SK-N-SH treated with all-trans-retinoic acid at 6 μM for 48 hours (cell line): Measurements from ENCODE around the gene CASKIN1.
"Not testable (repeated sequence)": the region's sequence is repeated elsewhere in the genome, so short reads cannot be mapped to it uniquely, and the experiment has no call there.

ENCODE experiments used
- ARNTL ChIP-seq: fragments of 450-650 bp; formaldehyde crosslinking; IDR thresholded peaks from 2 replicates; pipeline ENCODE4 v1.5.0; 2020; ENCODE audit warnings: low read depth, mild to moderate bottlenecking, moderate library complexity, borderline replicate concordance
- CREB5 ChIP-seq: fragments of 250-450 bp; sonication (Bioruptor Pico); IDR thresholded peaks from 2 replicates; pipeline ENCODE4 v1.5.1; 2020; ENCODE audit warnings: low read depth, mild to moderate bottlenecking, moderate library complexity
- CSDC2 ChIP-seq: fragments of 250-450 bp; sonication (Bioruptor Pico); IDR thresholded peaks from 2 replicates; pipeline ENCODE4 v1.5.0; 2020; ENCODE audit warnings: mild to moderate bottlenecking, moderate library complexity
- ESRRG ChIP-seq: fragments of 250-450 bp; sonication (Bioruptor Pico); IDR thresholded peaks from 2 replicates; pipeline ENCODE4 v1.6.1; 2021; ENCODE audit warnings: mild to moderate bottlenecking
- GLIS3 ChIP-seq: fragments of 250-450 bp; sonication (Bioruptor Pico); IDR thresholded peaks from 2 replicates; pipeline ENCODE4 v1.5.0; 2020; ENCODE audit warnings: mild to moderate bottlenecking, moderate library complexity
- PATZ1 ChIP-seq: fragments of 250-450 bp; sonication (Bioruptor Pico); IDR thresholded peaks from 2 replicates; pipeline ENCODE4 v1.8.0; 2020; ENCODE audit warnings: mild to moderate bottlenecking, moderate library complexity, borderline replicate concordance
- POU6F1 ChIP-seq: fragments of 250-450 bp; sonication (Bioruptor Pico); IDR thresholded peaks from 2 replicates; pipeline ENCODE4 v1.8.0; 2021; ENCODE audit warnings: low read depth, mild to moderate bottlenecking, moderate library complexity, borderline replicate concordance
- PPARA ChIP-seq: fragments of 250-450 bp; sonication (Bioruptor Pico); IDR thresholded peaks from 2 replicates; pipeline ENCODE4 v1.5.0; 2020; ENCODE audit warnings: mild to moderate bottlenecking, borderline replicate concordance
- RARB ChIP-seq: fragments of 250-450 bp; sonication (Bioruptor Pico); IDR thresholded peaks from 2 replicates; pipeline ENCODE4 v1.8.0; 2021; ENCODE audit warnings: mild to moderate bottlenecking, moderate library complexity
- SNAI2 ChIP-seq: fragments of 250-450 bp; sonication (Bioruptor Pico); IDR thresholded peaks from 2 replicates; pipeline ENCODE4 v1.5.0; 2020; ENCODE audit warnings: mild to moderate bottlenecking, moderate library complexity
- ZFP3 ChIP-seq: fragments of 250-450 bp; sonication (Bioruptor Pico); IDR thresholded peaks from 2 replicates; pipeline ENCODE4 v1.5.0; 2020; ENCODE audit warnings: mild to moderate bottlenecking, moderate library complexity
- ZFP30 ChIP-seq: fragments of 450-650 bp; formaldehyde crosslinking; IDR thresholded peaks from 2 replicates; pipeline ENCODE4 v1.5.0; 2022; ENCODE audit warnings: mild to moderate bottlenecking, moderate library complexity
- ZNF70 ChIP-seq: fragments of 450-650 bp; formaldehyde crosslinking; IDR thresholded peaks from 2 replicates; pipeline ENCODE4 v1.5.0; 2020; ENCODE audit warnings: mild to moderate bottlenecking, moderate library complexity
- ZNF8 ChIP-seq: fragments of 450-650 bp; formaldehyde crosslinking; IDR thresholded peaks from 2 replicates; pipeline ENCODE4 v1.5.0; 2020; ENCODE audit warnings: mild to moderate bottlenecking, moderate library complexity

- TF ChIP-seq RARB; ESRRG (CRISPR knock-in tag); ZFP30; PATZ1; ARNTL (CRISPR knock-in tag); ZNF8 (CRISPR knock-in tag); SNAI2 (CRISPR knock-in tag); GLIS3 (CRISPR knock-in tag); ZNF70 (CRISPR knock-in tag); CSDC2; POU6F1 (CRISPR knock-in tag); ZFP3 (CRISPR knock-in tag); CREB5 (CRISPR knock-in tag); PPARA: not testable (repeated sequence)
These were observed 67.2 kb downstream of the CASKIN1 start for GRCh38 chr16:2129251-2129650.
